ENCODE data around the gene TBC1D19. TPM values are rescaled to one million over a fixed set of nuclear protein-coding genes. Genes with fewer than 3 reads are reported as not detected.

TBC1D19 gene
- total and polyA plus RNA-seq, 9 of the 15 experiments (the other 6 are each of a cell fraction or from before 2014, with no cell fraction given) = 0.73 to 5.6 (median 3.7) TPM

- FAIRE-seq (no peak), DNase-seq (ENCODE audit: extremely low read depth in 1 of 4, low spot score in 3 of 4) (no peak), ATAC-seq (no peak)
- H3K79me2 ChIP-seq (ENCODE audit: control insufficient read depth, insufficient read depth, low read length) = no peaks in the 10 kb centered on the region
- no peaks in the 10 kb centered on the region for H3K27me3 ChIP-seq (ENCODE audit: control insufficient read depth in 2 of 2, insufficient read depth in 2 of 2, low read length in 2 of 2)
- ChIA-PET CTCF (ENCODE audit: low intra/inter-chr PET ratio) (interaction anchor here (1.6 kb wide), 1 partner anchor 221 kb away, joined by 5 read pairs; no protein-coding TSS in a partner anchor), POLR2A (no interaction called here)
- H3K36me3 ChIP-seq (ENCODE audit: control insufficient read depth, insufficient read depth, low read length) = no peaks in the 10 kb centered on the region
- no peak overlapping the region for H2AFZ ChIP-seq (ENCODE audit: low read depth, low read length)
- no peak overlapping the region for H3K4me3 ChIP-seq
- TF ChIP-seq STAT5B (CRISPR knock-in tag; IDR thresholded peaks at IDR 0.05) (no peak), ZNF507 (tag; conservative IDR thresholded peaks at IDR 0.05) (no peak), FOSL1 (tag; conservative IDR thresholded peaks at IDR 0.05) (no peak), FIP1L1 (IDR thresholded peaks at IDR 0.05; ENCODE audit: low read depth, low read length, poor library complexity, severe bottlenecking) (no peak), RB1 (IDR thresholded peaks at IDR 0.05; ENCODE audit: low read depth) (no peak), ZNF217 (CRISPR knock-in tag; IDR thresholded peaks at IDR 0.05) (no peak), ZBTB8A (IDR thresholded peaks at IDR 0.05; ENCODE audit: partially characterized antibody) (no peak), ZBED1 (IDR thresholded peaks at IDR 0.05) (no peak), PHB2 (IDR thresholded peaks at IDR 0.05; ENCODE audit: low read depth) (no peak), ETV5 (CRISPR knock-in tag; IDR thresholded peaks at IDR 0.05; ENCODE audit: low read depth) (no peak), ZNF41 (CRISPR knock-in tag; conservative IDR thresholded peaks at IDR 0.05) (no peak), ESRRA (IDR thresholded peaks at IDR 0.05; ENCODE audit: borderline replicate concordance, low read depth) (no peak), NCOA6 (IDR thresholded peaks at IDR 0.05) (no peak)
- TF ChIP-seq, protein P1, sequence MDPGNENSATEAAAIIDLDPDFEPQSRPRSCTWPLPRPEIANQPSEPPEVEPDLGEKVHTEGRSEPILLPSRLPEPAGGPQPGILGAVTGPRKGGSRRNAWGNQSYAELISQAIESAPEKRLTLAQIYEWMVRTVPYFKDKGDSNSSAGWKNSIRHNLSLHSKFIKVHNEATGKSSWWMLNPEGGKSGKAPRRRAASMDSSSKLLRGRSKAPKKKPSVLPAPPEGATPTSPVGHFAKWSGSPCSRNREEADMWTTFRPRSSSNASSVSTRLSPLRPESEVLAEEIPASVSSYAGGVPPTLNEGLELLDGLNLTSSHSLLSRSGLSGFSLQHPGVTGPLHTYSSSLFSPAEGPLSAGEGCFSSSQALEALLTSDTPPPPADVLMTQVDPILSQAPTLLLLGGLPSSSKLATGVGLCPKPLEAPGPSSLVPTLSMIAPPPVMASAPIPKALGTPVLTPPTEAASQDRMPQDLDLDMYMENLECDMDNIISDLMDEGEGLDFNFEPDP (CRISPR knock-in tag; IDR thresholded peaks at IDR 0.05) = no peak
- H3K4me2 ChIP-seq (ENCODE audit: insufficient read depth, low read length) = no peak overlapping the region
- H3K9me3 ChIP-seq (replicated peaks; ENCODE audit: control insufficient read depth, insufficient read depth, low read depth, low read length) = no peaks in the 10 kb centered on the region
- BruUV-seq (replicated peaks) = no TSS peak
- no peak overlapping the region for H3K9ac ChIP-seq (ENCODE audit: insufficient read depth in 1 of 2, low read depth in 2 of 2, low read length in 2 of 2)
- peaks cover 11 to 25% of the 10 kb centered on the region in 2 experiments; a peak in 4 of 5 replicates for H3K4me1 ChIP-seq (replicated peaks in 1 of 2; ENCODE audit: control insufficient read depth in 2 of 2, insufficient read depth in 2 of 2, low read length in 2 of 2)
- no peaks in the 10 kb centered on the region for H3K9me1 ChIP-seq (ENCODE audit: control insufficient read depth, insufficient read depth, low read length)
- H3K27ac ChIP-seq (ENCODE audit: extremely low read depth, low read depth, low read length) = no peak overlapping the region
- in situ Hi-C loops (cut with MboI) = no loop called here
- intact Hi-C loops (cut with micrococcal nuclease) = loop anchor here (2.0 to 5.0 kb wide), 2 partner anchors 72 to 223 kb away; partner anchors contain the start of gene STIM2
- no peaks in the 10 kb centered on the region for H4K20me1 ChIP-seq (replicated peaks; ENCODE audit: control insufficient read depth, insufficient read depth, low read length)
Measured at GRCh38 chr4:26789208-26789607, 205.3 kb downstream of the TBC1D19 start.
